Activated T-helper 2 cell treated with anti-CD3 and anti-CD28 coated beads, Interferon-gamma antibody, Interleukin-2, Interleukin-4, amounts not matched to agents 10 μg/mL and 5 μg/mL and 100 μg/mL, durations not matched to agents 14 hours and 24 hours and 36 hours (primary cell): ENCODE measurements around the gene HIKESHI. TPM values are rescaled to one million over a fixed set of nuclear protein-coding genes. Genes with fewer than 3 reads are reported as not detected.
A peak's percentile ranks its signal among the peaks of the same experiment; 100 is the strongest.
"Not testable (repeated sequence)": the region's sequence is repeated elsewhere in the genome, so short reads cannot be mapped to it uniquely, and the experiment has no call there.

ENCODE experiments used
- DNase-seq: peaks from one replicate; pipeline ENCODE4 v3.0.0; 2021; ENCODE audit warnings: low spot score
- H3K27ac Mint-ChIP-seq: one replicate; pipeline ENCODE4 v1.8.0; 2021; ENCODE audit warnings: mixed read lengths
- H3K27me3 Mint-ChIP-seq: one replicate; pipeline ENCODE4 v1.8.0; 2021; ENCODE audit warnings: low read depth, mixed read lengths
- H3K36me3 Mint-ChIP-seq: one replicate; pipeline ENCODE4 v1.8.0; 2021; ENCODE audit warnings: low read depth, mixed read lengths
- H3K4me1 Mint-ChIP-seq: one replicate; pipeline ENCODE4 v1.8.0; 2021; ENCODE audit warnings: low read depth, mixed read lengths
- H3K4me3 Mint-ChIP-seq: one replicate; pipeline ENCODE4 v1.8.0; 2021; ENCODE audit warnings: low read depth, mild to moderate bottlenecking, moderate library complexity, mixed read lengths
- H3K9me3 Mint-ChIP-seq: one replicate; pipeline ENCODE4 v1.8.0; 2021; ENCODE audit warnings: mixed read lengths
- intact Hi-C: fragments of 100-400 bp; cut with micrococcal nuclease; formaldehyde crosslinking; loops from one replicate; pipeline ENCODE4 v1.15.1; 2023
- total RNA-seq: library from RNA; stranded (reverse); gene quantifications from 2 replicates; pipeline ENCODE4 v1.2.3, GENCODE V29; 2022

The HIKESHI gene
- total RNA-seq, 1 donor from 2014 or later = 56.0 TPM

DNA sequence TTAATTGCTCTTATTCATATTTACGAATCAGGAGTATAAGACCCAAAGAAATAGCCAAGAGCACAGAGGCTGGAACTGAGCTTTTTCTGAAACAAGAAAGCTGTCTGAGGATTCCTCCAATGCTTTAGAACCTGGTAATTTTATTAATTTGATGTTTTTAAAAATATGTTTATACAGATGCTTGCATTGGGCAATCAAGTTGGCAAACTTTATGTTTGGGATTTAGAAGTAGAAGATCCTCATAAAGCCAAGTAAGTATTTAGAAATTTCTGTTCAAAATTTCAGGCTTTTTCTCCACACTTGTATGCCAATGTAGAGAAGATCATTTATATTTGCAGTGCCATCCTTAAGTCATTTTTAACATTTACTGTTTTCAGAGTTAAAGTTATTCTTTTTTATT, 24.3 kb upstream of the HIKESHI start:
- no peak overlapping the region for H3K27ac Mint-ChIP-seq
- no peak for DNase-seq
- H3K4me3 Mint-ChIP-seq = no peak overlapping the region
- peaks cover 89% of the 10 kb centered on the region for H3K36me3 Mint-ChIP-seq
- peaks cover 44% of the 10 kb centered on the region for H3K4me1 Mint-ChIP-seq
- intact Hi-C loops = no loop called here
- no peaks in the 10 kb centered on the region for H3K27me3 Mint-ChIP-seq
- no peaks in the 10 kb centered on the region for H3K9me3 Mint-ChIP-seq

DNA sequence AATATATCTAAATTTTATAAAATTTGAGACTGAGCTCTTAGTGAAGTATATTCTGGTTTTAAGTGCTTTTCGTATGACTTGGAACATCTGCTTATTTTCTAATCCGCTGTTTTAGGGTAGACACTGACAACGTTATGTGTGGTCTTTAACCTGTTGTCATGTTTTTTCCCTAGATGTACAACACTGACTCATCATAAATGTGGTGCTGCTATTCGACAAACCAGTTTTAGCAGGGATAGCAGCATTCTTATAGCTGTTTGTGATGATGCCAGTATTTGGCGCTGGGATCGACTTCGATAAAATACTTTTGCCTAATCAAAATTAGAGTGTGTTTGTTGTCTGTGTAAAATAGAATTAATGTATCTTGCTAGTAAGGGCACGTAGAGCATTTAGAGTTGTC, 23.8 kb upstream of the HIKESHI start:
- Mint-ChIP-seq H3K4me3 (no peak overlapping the region), H3K36me3 (peaks cover 86% of the 10 kb centered on the region), H3K27me3 (no peaks in the 10 kb centered on the region), H3K27ac (no peak overlapping the region), H3K4me1 (peaks cover 45% of the 10 kb centered on the region), H3K9me3 (no peaks in the 10 kb centered on the region)
- no peak for DNase-seq
- intact Hi-C loops = no loop called here

- no peaks in the 10 kb centered on the region for H3K9me3 Mint-ChIP-seq
- H3K4me3 Mint-ChIP-seq = no peak overlapping the region
- H3K27ac Mint-ChIP-seq = no peak overlapping the region
- peaks cover 48% of the 10 kb centered on the region for H3K4me1 Mint-ChIP-seq
- peaks cover 86% of the 10 kb centered on the region for H3K36me3 Mint-ChIP-seq
- DNase-seq = no peak
- intact Hi-C loops = no loop called here
- no peaks in the 10 kb centered on the region for H3K27me3 Mint-ChIP-seq
These were observed 22.3 kb upstream of the HIKESHI start for GRCh38 chr11:86279747-86280146.

GRCh38 chr11:86287468-86287796, 14.6 kb upstream of the HIKESHI start:
- Mint-ChIP-seq H3K27ac (peak overlapping the region; percentile 85), H3K4me1 (peaks cover 66% of the 10 kb centered on the region), H3K36me3 (peaks cover 46% of the 10 kb centered on the region), H3K9me3 (no peaks in the 10 kb centered on the region), H3K27me3 (no peaks in the 10 kb centered on the region), H3K4me3 (no peak overlapping the region)
- DNase-seq = no peak
- intact Hi-C loops = loop anchor here (1.0 to 5.0 kb wide), 12 partner anchors 42 to 535 kb away; partner anchors contain the start of gene PICALM

GRCh38 chr11:86288776-86289507, 13.1 kb upstream of the HIKESHI start:
- intact Hi-C loops = loop anchor here (5.0 kb wide), 2 partner anchors 158 to 518 kb away; no protein-coding TSS in a partner anchor
- no peak for DNase-seq
- Mint-ChIP-seq H3K9me3 (no peaks in the 10 kb centered on the region), H3K27ac (peak overlapping the region; percentile 72), H3K4me3 (peak overlapping the region; percentile 34), H3K4me1 (peaks cover 62% of the 10 kb centered on the region), H3K27me3 (no peaks in the 10 kb centered on the region), H3K36me3 (peaks cover 38% of the 10 kb centered on the region)

DNA sequence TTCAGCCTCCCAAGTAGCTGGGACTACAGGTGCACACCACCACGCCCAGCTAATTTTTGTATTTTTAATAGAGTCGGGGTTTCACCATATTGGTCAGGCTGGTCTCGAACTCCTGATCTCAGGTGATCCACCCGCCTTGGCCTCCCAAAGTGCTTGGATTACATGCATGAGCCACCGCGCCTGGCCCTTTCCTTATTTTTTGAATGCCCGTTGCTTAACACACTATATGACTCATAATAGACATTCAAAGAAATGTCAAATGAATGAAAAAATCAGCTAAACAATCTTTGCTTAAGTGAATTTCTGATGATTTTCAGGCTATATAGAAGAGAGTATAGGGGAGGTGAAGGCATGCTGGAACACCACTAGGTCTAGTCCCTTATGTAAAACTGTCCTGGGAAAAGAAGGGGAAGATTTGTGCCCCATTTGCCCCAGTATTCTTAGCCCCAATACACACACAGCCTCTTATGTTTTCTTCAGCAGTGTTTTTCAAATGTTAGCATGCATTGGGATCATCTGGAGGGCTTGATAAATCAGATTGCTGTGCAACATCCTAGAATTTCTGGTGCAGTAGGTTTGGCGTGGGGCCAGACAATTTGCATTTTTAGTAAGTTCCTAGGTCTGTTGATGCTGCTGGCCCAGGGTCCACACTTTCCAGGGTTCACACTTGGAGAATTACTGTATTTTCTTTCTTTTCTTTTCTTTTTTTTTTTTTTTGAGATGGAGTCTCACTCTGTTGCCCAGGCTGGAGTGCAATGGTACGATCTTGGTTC, 12.3 kb upstream of the HIKESHI start:
- H3K36me3 Mint-ChIP-seq = peaks cover 30% of the 10 kb centered on the region
- H3K4me3 Mint-ChIP-seq = peak overlapping the region; percentile 34
- DNase-seq, H3K9me3 Mint-ChIP-seq, H3K27me3 Mint-ChIP-seq: not testable (repeated sequence)
- intact Hi-C loops = loop anchor here (5.0 kb wide), 3 partner anchors 158 to 518 kb away; no protein-coding TSS in a partner anchor
- H3K4me1 Mint-ChIP-seq = peaks cover 61% of the 10 kb centered on the region
- peak overlapping the region; percentile 72 for H3K27ac Mint-ChIP-seq

GRCh38 chr11:86291466-86292262, 10.4 kb upstream of the HIKESHI start:
- DNase-seq = peak; percentile 33
- Mint-ChIP-seq H3K9me3 (no peaks in the 10 kb centered on the region), H3K4me3 (no peak overlapping the region), H3K36me3 (peaks cover 25% of the 10 kb centered on the region), H3K27me3 (no peaks in the 10 kb centered on the region), H3K4me1 (peaks cover 52% of the 10 kb centered on the region), H3K27ac (peak overlapping the region; percentile 74)
- intact Hi-C loops = loop anchor here (2.0 to 5.0 kb wide), 3 partner anchors 115 to 437 kb away; partner anchors contain the start of gene CCDC83

DNA sequence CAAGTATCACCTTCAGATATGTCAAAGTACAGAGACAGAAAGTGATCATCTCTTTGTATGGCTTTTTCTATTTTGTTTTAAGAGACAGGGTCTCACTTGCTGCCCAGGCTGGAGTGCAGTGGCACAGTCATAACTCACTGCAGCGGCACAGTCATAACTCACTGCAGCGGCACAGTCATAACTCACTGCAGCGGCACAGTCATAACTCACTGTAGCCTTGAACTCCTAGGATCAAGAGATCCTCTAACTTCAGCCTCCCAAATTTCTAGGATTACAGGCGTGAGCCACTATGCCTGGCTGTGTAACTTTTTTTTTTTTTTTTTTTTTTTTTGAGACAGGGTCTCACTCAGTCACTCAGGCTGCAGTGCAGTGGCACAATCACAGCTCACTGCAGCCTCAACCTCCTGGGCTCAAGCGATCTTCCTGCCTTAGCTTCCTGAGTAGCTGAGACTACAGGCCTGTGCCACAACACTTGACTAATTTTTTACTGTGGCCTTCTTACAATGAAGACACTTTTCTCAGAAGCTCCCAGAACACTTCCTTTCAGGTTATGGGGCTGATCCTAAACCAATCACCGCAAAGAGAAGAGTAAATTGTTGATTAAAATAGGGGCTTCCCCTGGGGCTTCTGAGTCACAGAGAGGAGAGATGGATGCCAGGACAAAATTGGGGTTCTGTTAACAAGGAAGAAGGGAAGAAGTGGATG, 9.0 kb upstream of the HIKESHI start:
- DNase-seq = no peak
- Mint-ChIP-seq H3K36me3 (peaks cover 22% of the 10 kb centered on the region), H3K9me3 (no peaks in the 10 kb centered on the region), H3K27ac (peak overlapping the region; percentile 74), H3K4me1 (peaks cover 40% of the 10 kb centered on the region), H3K27me3 (peaks cover 2% of the 10 kb centered on the region), H3K4me3 (no peak overlapping the region)
- intact Hi-C loops = loop anchor here (2.0 to 5.0 kb wide), 3 partner anchors 116 to 438 kb away; partner anchors contain the start of gene CCDC83

- Mint-ChIP-seq H3K27me3 (peaks cover 2% of the 10 kb centered on the region), H3K36me3 (peaks cover 19% of the 10 kb centered on the region), H3K4me1 (peaks cover 33% of the 10 kb centered on the region), H3K27ac (no peak overlapping the region), H3K9me3 (no peaks in the 10 kb centered on the region), H3K4me3 (no peak overlapping the region)
- no peak for DNase-seq
- intact Hi-C loops = loop anchor here (5.0 kb wide), 1 partner anchor 393 kb away; no protein-coding TSS in a partner anchor
These were observed 8.0 kb upstream of the HIKESHI start for GRCh38 chr11:86294026-86294425.

DNA sequence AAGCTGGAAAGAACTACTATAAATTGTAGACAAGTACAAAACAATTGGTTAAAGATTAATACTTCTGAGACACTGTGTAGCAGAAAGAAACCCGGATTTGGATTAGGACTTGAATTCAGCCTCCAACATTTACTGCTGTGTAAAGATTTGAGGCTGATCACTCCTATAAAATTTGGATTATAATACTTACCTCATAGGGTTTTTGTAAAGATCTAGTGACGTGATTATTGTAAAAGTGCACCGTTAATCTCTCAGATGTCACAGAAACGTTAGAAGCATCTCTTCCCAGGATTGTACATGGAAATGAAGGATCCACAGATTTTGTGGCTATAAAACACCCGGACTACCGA, 323 bp upstream of the HIKESHI start:
- peaks cover 29% of the 10 kb centered on the region for H3K36me3 Mint-ChIP-seq
- H3K4me1 Mint-ChIP-seq = peaks cover 25% of the 10 kb centered on the region
- intact Hi-C loops = loop anchor here (1.0 to 5.0 kb wide), 3 partner anchors 56 to 674 kb away; partner anchors contain the start of genes DLG2 and TMEM126B
- H3K9me3 Mint-ChIP-seq = no peaks in the 10 kb centered on the region
- peaks cover 3% of the 10 kb centered on the region for H3K27me3 Mint-ChIP-seq
- H3K27ac Mint-ChIP-seq = peak overlapping the region; percentile 96
- DNase-seq = no peak
- peak overlapping the region; percentile 99 for H3K4me3 Mint-ChIP-seq

- peak overlapping the region; percentile 66 for H3K27ac Mint-ChIP-seq
- intact Hi-C loops = loop anchor here (5.0 kb wide), 1 partner anchor 676 kb away; the partner anchor contains the start of genes DLG2 and TMEM126B
- no peaks in the 10 kb centered on the region for H3K9me3 Mint-ChIP-seq
- H3K36me3 Mint-ChIP-seq = peaks cover 29% of the 10 kb centered on the region
- H3K4me1 Mint-ChIP-seq = peaks cover 25% of the 10 kb centered on the region
- peaks cover 2% of the 10 kb centered on the region for H3K27me3 Mint-ChIP-seq
- peak overlapping the region; percentile 99 for H3K4me3 Mint-ChIP-seq
- DNase-seq = no peak
These were observed 1.2 kb downstream of the HIKESHI start for GRCh38 chr11:86303257-86303656.

DNA sequence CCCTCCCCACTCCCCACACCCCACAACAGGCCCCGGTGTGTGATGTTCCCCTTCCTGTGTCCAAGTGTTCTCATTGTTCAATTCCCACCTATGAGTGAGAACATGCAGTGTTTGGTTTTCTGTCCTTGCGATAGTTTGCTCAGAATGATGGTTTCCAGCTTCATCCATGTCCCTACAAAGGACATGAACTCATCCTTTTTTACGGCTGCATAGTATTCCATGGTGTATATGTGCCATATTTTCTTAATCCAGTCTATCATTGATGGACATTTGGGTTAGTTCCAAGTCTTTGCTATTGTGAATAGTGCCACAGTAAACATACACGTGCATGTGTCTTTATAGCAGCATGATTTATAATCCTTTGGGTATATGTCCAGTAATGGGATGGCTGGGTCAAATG, 6.7 kb downstream of the HIKESHI start:
- H3K36me3 Mint-ChIP-seq = peaks cover 66% of the 10 kb centered on the region
- H3K9me3 Mint-ChIP-seq = not testable (repeated sequence)

More for the DNA sequence above, 6.7 kb downstream of the HIKESHI start:
- DNase-seq, H3K4me3 Mint-ChIP-seq, H3K27ac Mint-ChIP-seq, H3K27me3 Mint-ChIP-seq, intact Hi-C loops: not testable (repeated sequence)
- peaks cover 25% of the 10 kb centered on the region for H3K4me1 Mint-ChIP-seq
